Immature natural killer cell (primary cell): ENCODE results near the gene DNPH1. TPM values are rescaled to one million over a fixed set of nuclear protein-coding genes. Genes with fewer than 3 reads are reported as not detected.

Source experiments
- polyA plus RNA-seq, 3 donors: library from polyadenylated mRNA; unstranded; fragments of 300-500 nt; fragmentation: Illumina TruSeq; gene quantifications; one replicate each; pipeline ENCODE4 v1.2.3, GENCODE V29; 2021

Gene DNPH1
- polyA plus RNA-seq, 3 donors from 2014 or later = 23.7 to 36.8 (median 33.6) TPM

Other genes with a start within 250 kb of the DNPH1 start
- 10 to 100 TPM; 17.1 to 29.9 (median 17.7) TPM for gene PPP2R5D, start 244.9 kb downstream of the DNPH1 start, polyA plus RNA-seq
- gene MEA1, start 215.5 kb downstream of the DNPH1 start, polyA plus RNA-seq = 100 to 1,000 TPM in 1 of 3 donors, 10 to 100 TPM in 2; 92.4 to 157 (median 97.6) TPM
- gene KLHDC3, start 215.2 kb downstream of the DNPH1 start, polyA plus RNA-seq = 100 to 1,000 TPM; 123 to 228 (median 143) TPM
- gene RRP36, start 207.9 kb downstream of the DNPH1 start, polyA plus RNA-seq = 10 to 100 TPM; 56.1 to 81.4 (median 78.9) TPM
- 1 to 10 TPM in 2 of 3 donors, under 1 TPM in 1; 0.90 to 3.4 (median 1.3) TPM for gene CUL7, start 175.6 kb downstream of the DNPH1 start, polyA plus RNA-seq
- 10 to 100 TPM; 37.5 to 60.8 (median 54.0) TPM for gene MRPL2, start 170.0 kb downstream of the DNPH1 start, polyA plus RNA-seq
- 10 to 100 TPM in 2 of 3 donors, 1 to 10 TPM in 1; 9.1 to 14.4 (median 11.0) TPM for gene KLC4, start 169.8 kb downstream of the DNPH1 start, polyA plus RNA-seq
- gene PTK7, start 153.2 kb downstream of the DNPH1 start, polyA plus RNA-seq = 1 to 10 TPM in 2 of 3 donors, not detected in 1; 1.1 TPM
- gene SRF, start 58.2 kb downstream of the DNPH1 start, polyA plus RNA-seq = 1 to 10 TPM; 4.8 to 7.3 (median 5.2) TPM
- 1 to 10 TPM; 2.2 to 8.5 (median 4.4) TPM for gene CUL9, start 47.3 kb downstream of the DNPH1 start, polyA plus RNA-seq
- not detected for gene TTBK1, start 14.0 kb upstream of the DNPH1 start, polyA plus RNA-seq
- not detected for gene SLC22A7, start 68.8 kb upstream of the DNPH1 start, polyA plus RNA-seq
- 1 to 10 TPM in 1 of 3 donors, under 1 TPM in 2; 0.26 to 1.3 (median 0.35) TPM for gene CRIP3, start 79.3 kb upstream of the DNPH1 start, polyA plus RNA-seq
- 1 to 10 TPM in 2 of 3 donors, under 1 TPM in 1; 0.94 to 9.6 (median 5.7) TPM for gene ZNF318, start 140.2 kb upstream of the DNPH1 start, polyA plus RNA-seq
- gene ABCC10, start 198.1 kb upstream of the DNPH1 start, polyA plus RNA-seq = 10 to 100 TPM in 2 of 3 donors, 1 to 10 TPM in 1; 8.1 to 23.6 (median 11.5) TPM
- under 1 TPM in 1 of 3 donors, not detected in 2; 0.11 TPM for gene DLK2, start 226.1 kb upstream of the DNPH1 start, polyA plus RNA-seq
- 10 to 100 TPM in 1 of 3 donors, 1 to 10 TPM in 2; 2.6 to 10.9 (median 3.4) TPM for gene TJAP1, start 248.1 kb upstream of the DNPH1 start, polyA plus RNA-seq